Naive thymus-derived CD4-positive, alpha-beta T cell (primary cell): ENCODE measurements around the gene DCBLD2. TPM values are rescaled to one million over a fixed set of nuclear protein-coding genes. Genes with fewer than 3 reads are reported as not detected.
A peak's percentile ranks its signal among the peaks of the same experiment; 100 is the strongest.

Experiments
- ATAC-seq: fragments of 150-1000 bp; cut with Tn5 transposase; 2 replicates; pipeline ENCODE4 v1.10.0; 2021; ENCODE audit warnings: mild to moderate bottlenecking, moderate library complexity
- CTCF ChIA-PET: fragments of 350-600 bp; sonication (Branson Sonifier 250); formaldehyde crosslinking; loops from one replicate; lab custom pipeline; 2021; ENCODE audit warnings: antibody characterized with exemption; lab: Charles Lee
- POLR2A ChIA-PET: fragments of 350-600 bp; sonication (Branson Sonifier 250); formaldehyde crosslinking; loops from one replicate; lab custom pipeline; 2021; ENCODE audit warnings: antibody characterized with exemption, inconsistent platforms; lab: Charles Lee
- DNase-seq, 9 donors: peaks; one replicate each; pipeline versions ENCODE4 v3.0.0 to v3.0.0-alpha.2; 2020 to 2022; ENCODE audit warnings: mixed read lengths in 1 of 9
- H3K27ac ChIP-seq: one replicate; pipeline ENCODE4 v1.7.0; 2013; ENCODE audit warnings: mild to moderate bottlenecking, low read depth, low read length, moderate library complexity
- H3K27me3 ChIP-seq, 2 donors: one replicate each; pipeline ENCODE4 v1.7.0; 2013; ENCODE audit warnings: low read length in 2 of 2, mild to moderate bottlenecking in 2 of 2, moderate library complexity in 2 of 2; ENCODE audit not compliant: control insufficient read depth in 2 of 2, insufficient read depth in 2 of 2
- H3K36me3 ChIP-seq, 3 experiments: 1 replicate in 2 of 3; 2 replicates in 1 of 3; pipeline ENCODE4 v1.7.0; 2013; ENCODE audit warnings: low read length in 3 of 3, mild to moderate bottlenecking in 3 of 3, moderate library complexity in 1 of 3; ENCODE audit not compliant: insufficient read depth in 3 of 3, control insufficient read depth in 2 of 3
- H3K4me1 ChIP-seq, 2 donors: one replicate each; pipeline ENCODE4 v1.7.0; 2013; ENCODE audit warnings: low read length in 2 of 2, mild to moderate bottlenecking in 2 of 2, moderate library complexity in 1 of 2; ENCODE audit not compliant: control insufficient read depth in 2 of 2, insufficient read depth in 2 of 2
- H3K4me3 ChIP-seq: 2 replicates; pipeline ENCODE4 v1.7.0; 2013; ENCODE audit warnings: mild to moderate bottlenecking, low read length
- H3K9me3 ChIP-seq, 3 experiments: 1 replicate in 2 of 3; 2 replicates in 1 of 3; pipeline ENCODE4 v1.7.0; 2013; ENCODE audit warnings: low read length in 3 of 3; ENCODE audit not compliant: control insufficient read depth in 2 of 3
- H3K27ac Mint-ChIP-seq, 9 donors: one replicate each; pipeline ENCODE4 v1.8.0; 2020 to 2022; ENCODE audit warnings: mixed read lengths in 9 of 9, mild to moderate bottlenecking in 8 of 9, moderate library complexity in 5 of 9, inconsistent platforms in 2 of 9
- H3K27me3 Mint-ChIP-seq, 5 donors: one replicate each; pipeline ENCODE4 v1.8.0; 2021 to 2022; ENCODE audit warnings: mixed read lengths in 5 of 5, mild to moderate bottlenecking in 1 of 5
- H3K36me3 Mint-ChIP-seq, 5 donors: one replicate each; pipeline ENCODE4 v1.8.0; 2020 to 2022; ENCODE audit warnings: mixed read lengths in 5 of 5, mild to moderate bottlenecking in 3 of 5, inconsistent platforms in 1 of 5
- H3K4me1 Mint-ChIP-seq, 7 donors: one replicate each; pipeline ENCODE4 v1.8.0; 2020 to 2022; ENCODE audit warnings: mixed read lengths in 7 of 7, mild to moderate bottlenecking in 3 of 7, inconsistent platforms in 1 of 7
- H3K4me3 Mint-ChIP-seq, 10 donors: one replicate each; pipeline ENCODE4 v1.8.0; 2020 to 2022; ENCODE audit warnings: mild to moderate bottlenecking in 10 of 10, mixed read lengths in 10 of 10, moderate library complexity in 6 of 10, inconsistent platforms in 2 of 10
- H3K9me3 Mint-ChIP-seq, 11 donors: one replicate each; pipeline ENCODE4 v1.8.0; 2020 to 2022; ENCODE audit warnings: mixed read lengths in 11 of 11, mild to moderate bottlenecking in 4 of 11, inconsistent platforms in 1 of 11, moderate library complexity in 1 of 11
- intact Hi-C, 2 donors: fragments of 100-400 bp; cut with micrococcal nuclease; formaldehyde crosslinking; loops; one replicate each; pipeline ENCODE4 v1.15.1; 2023
- polyA plus RNA-seq, 2 donors: library from polyadenylated mRNA; unstranded; fragments of 300-500 nt; fragmentation: Illumina TruSeq; gene quantifications; one replicate each; pipeline ENCODE4 v1.2.3, GENCODE V29; 2021
- total RNA-seq, 6 experiments: library from RNA in 5 of 6; stranded (reverse) in 5 of 6; gene quantifications; 1 replicate in 5 of 6; 2 replicates in 1 of 6; pipeline ENCODE4 v1.2.3 and lab custom pipeline; 2021 to 2026

DCBLD2 gene
- total and polyA plus RNA-seq, 7 experiments from 2014 or later, result 1.9 to 4.7 (median 2.9) TPM

- ATAC-seq (peak; percentile 83), DNase-seq (peak in 6 of 9 donors; percentile 12 to 54 (median 40))
- Histone ChIP-seq H3K27ac (no peak overlapping the region), H3K4me3 (no peak overlapping the region), H3K27me3 (no peaks in the 10 kb centered on the region), H3K4me1 (no peaks in the 10 kb centered on the region), H3K36me3 (no peaks in the 10 kb centered on the region), H3K9me3 (no peaks in the 10 kb centered on the region)
- ChIA-PET POLR2A (no interaction called here), CTCF (interaction anchor here (0.6 to 1.6 kb wide), 10 partner anchors 9 to 993 kb away, joined by 3 to 6 read pairs (median 4); partner anchors contain the start of gene DCBLD2)
- Mint-ChIP-seq H3K36me3 (peaks cover 0 to 6% (median 3%) of the 10 kb centered on the region in 5 donors), H3K4me3 (no peak overlapping the region), H3K4me1 (peaks cover 0 to 6% (median 1%) of the 10 kb centered on the region in 7 donors), H3K9me3 (no peaks in the 10 kb centered on the region), H3K27me3 (no peaks in the 10 kb centered on the region), H3K27ac (no peak overlapping the region)
- intact Hi-C loops, result loop anchor here (1.0 to 10.0 kb wide), 9 partner anchors 85 to 1437 kb away; partner anchors contain the start of gene DCBLD2 (in 2 of the 2)
Measured at GRCh38 chr3:98817547-98818041, 83.9 kb downstream of the DCBLD2 start.

- Histone ChIP-seq H3K9me3 (no peaks in the 10 kb centered on the region), H3K27ac (no peak overlapping the region), H3K4me1 (no peaks in the 10 kb centered on the region), H3K4me3 (no peak overlapping the region), H3K36me3 (no peaks in the 10 kb centered on the region), H3K27me3 (no peaks in the 10 kb centered on the region)
- DNase-seq (no peak), ATAC-seq (no peak)
- H3K4me3 Mint-ChIP-seq, result no peak overlapping the region
- H3K27ac Mint-ChIP-seq, result no peak overlapping the region
- H3K36me3 Mint-ChIP-seq, result peaks cover 0 to 6% (median 3%) of the 10 kb centered on the region in 5 donors
- no peaks in the 10 kb centered on the region for H3K27me3 Mint-ChIP-seq
- intact Hi-C loops, result loop anchor here (5.0 to 10.0 kb wide), 5 partner anchors 87 to 1440 kb away; partner anchors contain the start of gene DCBLD2 (in 2 of the 2)
- CTCF ChIA-PET, result interaction anchor here (1.5 to 3.8 kb wide), 3 partner anchors 179 to 939 kb away, joined by 3 to 14 read pairs (median 5); no protein-coding TSS in a partner anchor
- POLR2A ChIA-PET, result no interaction called here
- peaks cover 0 to 6% (median 1%) of the 10 kb centered on the region in 7 donors for H3K4me1 Mint-ChIP-seq
- no peaks in the 10 kb centered on the region for H3K9me3 Mint-ChIP-seq
Measured at GRCh38 chr3:98814817-98815420, 86.6 kb downstream of the DCBLD2 start.

GRCh38 chr3:98812851-98813374 lies 88.6 kb downstream of the DCBLD2 start:
- no peaks in the 10 kb centered on the region for H3K9me3 ChIP-seq
- H3K27ac ChIP-seq, result no peak overlapping the region
- intact Hi-C loops, result loop anchor here (1.0 to 10.0 kb wide), 7 partner anchors 211 to 1442 kb away; no protein-coding TSS in a partner anchor
- no peaks in the 10 kb centered on the region for H3K4me1 ChIP-seq
- no peak overlapping the region for H3K4me3 Mint-ChIP-seq
- H3K36me3 Mint-ChIP-seq, result peaks cover 0 to 14% (median 7%) of the 10 kb centered on the region in 5 donors
- DNase-seq (peak in 3 of 9 donors; percentile 3 to 25 (median 19)), ATAC-seq (peak; percentile 57)
- CTCF ChIA-PET, result interaction anchor here (1.1 to 3.8 kb wide), 2 partner anchors 210 to 221 kb away, joined by 3 to 14 read pairs; no protein-coding TSS in a partner anchor
- POLR2A ChIA-PET, result no interaction called here
- H3K4me1 Mint-ChIP-seq, result peaks cover 0 to 6% (median 1%) of the 10 kb centered on the region in 7 donors
- no peaks in the 10 kb centered on the region for H3K36me3 ChIP-seq
- H3K27me3 ChIP-seq, result no peaks in the 10 kb centered on the region
- no peaks in the 10 kb centered on the region for H3K27me3 Mint-ChIP-seq
- H3K27ac Mint-ChIP-seq, result no peak overlapping the region
- no peak overlapping the region for H3K4me3 ChIP-seq
- no peaks in the 10 kb centered on the region for H3K9me3 Mint-ChIP-seq

GRCh38 chr3:98811048-98811447 lies 90.4 kb downstream of the DCBLD2 start:
- ChIA-PET CTCF (interaction anchor here (1.2 kb wide), 1 partner anchor 16 kb away, joined by 3 read pairs; no protein-coding TSS in a partner anchor), POLR2A (interaction anchor here (0.6 kb wide), 1 partner anchor 938 kb away, joined by 3 read pairs; no protein-coding TSS in a partner anchor)
- no peak overlapping the region for H3K27ac Mint-ChIP-seq
- H3K4me1 ChIP-seq, result no peaks in the 10 kb centered on the region
- no peaks in the 10 kb centered on the region for H3K9me3 ChIP-seq
- no peaks in the 10 kb centered on the region for H3K27me3 Mint-ChIP-seq
- no peak overlapping the region for H3K4me3 Mint-ChIP-seq
- DNase-seq (no peak), ATAC-seq (no peak)
- H3K4me1 Mint-ChIP-seq, result peaks cover 0 to 6% (median 3%) of the 10 kb centered on the region in 7 donors
- intact Hi-C loops, result loop anchor here (5.0 to 10.0 kb wide), 4 partner anchors 484 to 1444 kb away; no protein-coding TSS in a partner anchor
- no peaks in the 10 kb centered on the region for H3K36me3 ChIP-seq
- H3K9me3 Mint-ChIP-seq, result no peaks in the 10 kb centered on the region
- H3K4me3 ChIP-seq, result no peak overlapping the region
- H3K27ac ChIP-seq, result no peak overlapping the region
- H3K27me3 ChIP-seq, result no peaks in the 10 kb centered on the region
- H3K36me3 Mint-ChIP-seq, result peaks cover 0 to 28% (median 24%) of the 10 kb centered on the region in 5 donors

- H3K4me1 Mint-ChIP-seq, result peaks cover 0 to 3% (median 0%) of the 10 kb centered on the region in 7 donors
- intact Hi-C loops, result no loop called here
- H3K9me3 Mint-ChIP-seq, result peaks cover 0 to under 1% (median 0%) of the 10 kb centered on the region in 11 donors
- H3K36me3 Mint-ChIP-seq, result peaks cover 0 to 40% (median 26%) of the 10 kb centered on the region in 5 donors
- H3K4me3 Mint-ChIP-seq, result no peak overlapping the region
- no peaks in the 10 kb centered on the region for H3K27me3 ChIP-seq
- ATAC-seq (no peak), DNase-seq (no peak)
- no peaks in the 10 kb centered on the region for H3K9me3 ChIP-seq
- ChIA-PET POLR2A (no interaction called here), CTCF (no interaction called here)
- no peaks in the 10 kb centered on the region for H3K4me1 ChIP-seq
- H3K27ac ChIP-seq, result no peak overlapping the region
- no peak overlapping the region for H3K4me3 ChIP-seq
- no peak overlapping the region for H3K27ac Mint-ChIP-seq
- H3K27me3 Mint-ChIP-seq, result no peaks in the 10 kb centered on the region
- no peaks in the 10 kb centered on the region for H3K36me3 ChIP-seq
Measured at GRCh38 chr3:98809557-98809956, 91.9 kb downstream of the DCBLD2 start.

GRCh38 chr3:98808071-98808470 lies 93.4 kb downstream of the DCBLD2 start:
- no peaks in the 10 kb centered on the region for H3K36me3 ChIP-seq
- ATAC-seq (no peak), DNase-seq (no peak)
- POLR2A ChIA-PET, result no interaction called here
- no peak overlapping the region for H3K27ac ChIP-seq
- peaks cover 0 to 43% (median 26%) of the 10 kb centered on the region in 5 donors for H3K36me3 Mint-ChIP-seq
- no peaks in the 10 kb centered on the region for H3K27me3 ChIP-seq
- no peak overlapping the region for H3K4me3 ChIP-seq
- H3K4me1 Mint-ChIP-seq, result peaks cover 0 to 3% (median 0%) of the 10 kb centered on the region in 7 donors
- H3K27ac Mint-ChIP-seq, result no peak overlapping the region
- H3K9me3 Mint-ChIP-seq, result peaks cover 0 to 3% (median 0%) of the 10 kb centered on the region in 11 donors
- no peaks in the 10 kb centered on the region for H3K27me3 Mint-ChIP-seq
- CTCF ChIA-PET, result no interaction called here
- no peaks in the 10 kb centered on the region for H3K9me3 ChIP-seq
- H3K4me3 Mint-ChIP-seq, result no peak overlapping the region
- intact Hi-C loops, result no loop called here
- H3K4me1 ChIP-seq, result no peaks in the 10 kb centered on the region
